Natural killer cell (primary cell): ENCODE measurements around the gene NAXD. TPM values are rescaled to one million over a fixed set of nuclear protein-coding genes. Genes with fewer than 3 reads are reported as not detected.
A peak's percentile ranks its signal among the peaks of the same experiment; 100 is the strongest.

Source experiments
- ATAC-seq, 3 donors: fragments of 150-1000 bp in 2 of 3; fragments of 200-7000 bp in 1 of 3; cut with Tn5 transposase; 1 replicate in 1 of 3; 2 replicates in 2 of 3; pipeline ENCODE4 v1.10.0; 2021; ENCODE audit warnings: mild to moderate bottlenecking in 2 of 3, moderate library complexity in 2 of 3
- DNase-seq, 2 donors: peaks; one replicate each; pipeline versions ENCODE4 v3.0.0 to v3.0.0-alpha.2; 2013 to 2021; ENCODE audit warnings: mixed read lengths in 1 of 2
- H3K27ac ChIP-seq: one replicate; pipeline ENCODE4 v1.5.1; 2013; ENCODE audit warnings: mild to moderate bottlenecking, low read length
- H3K27me3 ChIP-seq: one replicate; pipeline ENCODE4 v1.6.1; 2013; ENCODE audit warnings: low read length; ENCODE audit not compliant: control insufficient read depth, insufficient read depth
- H3K36me3 ChIP-seq: one replicate; pipeline ENCODE4 v1.6.1; 2013; ENCODE audit warnings: low read length; ENCODE audit not compliant: control insufficient read depth, insufficient read depth
- H3K4me1 ChIP-seq: one replicate; pipeline ENCODE4 v1.6.1; 2013; ENCODE audit warnings: low read length; ENCODE audit not compliant: control insufficient read depth, insufficient read depth
- H3K4me3 ChIP-seq: one replicate; pipeline ENCODE4 v1.5.1; 2013; ENCODE audit warnings: low read length
- H3K9me3 ChIP-seq: one replicate; pipeline ENCODE4 v1.6.1; 2013; ENCODE audit warnings: low read length; ENCODE audit not compliant: control insufficient read depth, insufficient read depth
- H3K27ac Mint-ChIP-seq, 2 donors: one replicate each; pipeline ENCODE4 v1.8.0; 2022; ENCODE audit warnings: mild to moderate bottlenecking in 2 of 2, mixed read lengths in 2 of 2, moderate library complexity in 1 of 2
- H3K27me3 Mint-ChIP-seq, 2 donors: one replicate each; pipeline ENCODE4 v1.8.0; 2022; ENCODE audit warnings: low read depth in 2 of 2, mixed read lengths in 2 of 2
- H3K36me3 Mint-ChIP-seq: one replicate; pipeline ENCODE4 v1.8.0; 2022; ENCODE audit warnings: mixed read lengths
- H3K4me1 Mint-ChIP-seq, 2 donors: one replicate each; pipeline ENCODE4 v1.8.0; 2022; ENCODE audit warnings: mixed read lengths in 2 of 2
- H3K4me3 Mint-ChIP-seq: one replicate; pipeline ENCODE4 v1.8.0; 2022; ENCODE audit warnings: mild to moderate bottlenecking, moderate library complexity, mixed read lengths
- H3K9me3 Mint-ChIP-seq, 2 donors: one replicate each; pipeline ENCODE4 v1.8.0; 2022; ENCODE audit warnings: mixed read lengths in 2 of 2
- WGBS: methylation state at CpG from one replicate; pipeline ENCODE4 v1.1.7; 2013; ENCODE audit warnings: missing lambda C conversion rate; ENCODE audit not compliant: insufficient coverage; 5-methylcytosine and 5-hydroxymethylcytosine counted together
- intact Hi-C: fragments of 100-400 bp; cut with micrococcal nuclease; formaldehyde crosslinking; loops from one replicate; pipeline ENCODE4 v1.14.2; 2022
- total RNA-seq, 4 donors: library from RNA; stranded (reverse); fragments of 120-200 nt in 1 of 4; gene quantifications; one replicate each; pipeline versions ENCODE4 v1.2.3 to v1.2.4, GENCODE V29; 2013 to 2022
- TF ChIP-seq, protein P1 (sequence below): fragments of 200-600 bp; IDR thresholded peaks from one replicate; pipeline ENCODE4 v1.8.0; 2022; ENCODE audit warnings: antibody characterized with exemption

The NAXD gene
- total RNA-seq, 3 donors from 2014 or later (not counting 1 experiment from before 2014, with no cell fraction given) = 6.8 to 14.0 (median 12.0) TPM

DNA sequence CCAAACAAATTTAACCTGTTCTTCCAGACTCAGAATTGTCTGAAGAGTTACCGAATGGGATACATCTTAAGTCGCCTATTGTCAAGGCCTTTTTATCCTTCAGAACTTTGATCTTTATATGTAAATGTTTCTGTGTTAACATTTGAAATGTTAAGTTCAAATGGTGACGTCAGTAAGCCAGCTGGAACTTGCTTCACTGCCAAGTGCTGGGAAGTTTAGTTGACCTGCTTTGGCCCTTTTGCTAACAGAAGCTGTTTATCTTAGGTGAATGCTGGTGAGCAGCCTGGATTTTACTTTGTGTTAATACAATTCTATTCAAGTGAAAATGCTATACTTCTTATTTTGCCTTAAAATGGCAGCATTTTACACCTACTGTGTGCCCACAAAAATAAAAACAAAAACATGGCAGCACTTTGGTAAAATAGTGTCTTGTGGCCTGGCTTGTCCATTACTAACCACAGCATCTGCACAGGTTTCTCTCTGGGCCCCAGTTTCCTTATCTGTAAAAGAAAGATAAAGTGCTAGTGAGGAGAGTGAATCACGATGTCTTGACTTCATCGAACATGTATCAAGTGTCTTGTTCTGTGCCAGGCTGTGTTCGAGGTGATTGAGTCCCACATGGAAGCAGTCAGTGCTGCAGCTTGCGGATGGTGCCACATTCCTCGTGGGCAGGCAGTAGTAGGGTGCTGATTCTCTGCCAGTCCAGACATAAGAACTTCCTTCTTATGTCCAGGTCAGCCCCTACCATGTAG, 2.2 kb downstream of the NAXD start:
- Mint-ChIP-seq H3K27ac (no peak overlapping the region), H3K36me3 (no peaks in the 10 kb centered on the region), H3K4me3 (peak overlapping the region; percentile 35), H3K4me1 (peaks cover 8 to 16% of the 10 kb centered on the region in 2 donors), H3K9me3 (peaks cover 0 to 2% of the 10 kb centered on the region in 2 donors), H3K27me3 (no peaks in the 10 kb centered on the region)
- 92% methylated on average over 7 of the region's 8 CpGs for WGBS
- no peak for ATAC-seq
- DNase-seq = no peak
- H3K4me3 ChIP-seq = no peak overlapping the region
- H3K36me3 ChIP-seq = no peaks in the 10 kb centered on the region
- H3K27ac ChIP-seq = no peak overlapping the region
- intact Hi-C loops = no loop called here
- H3K4me1 ChIP-seq = peaks cover 19% of the 10 kb centered on the region
- TF ChIP-seq, protein P1, sequence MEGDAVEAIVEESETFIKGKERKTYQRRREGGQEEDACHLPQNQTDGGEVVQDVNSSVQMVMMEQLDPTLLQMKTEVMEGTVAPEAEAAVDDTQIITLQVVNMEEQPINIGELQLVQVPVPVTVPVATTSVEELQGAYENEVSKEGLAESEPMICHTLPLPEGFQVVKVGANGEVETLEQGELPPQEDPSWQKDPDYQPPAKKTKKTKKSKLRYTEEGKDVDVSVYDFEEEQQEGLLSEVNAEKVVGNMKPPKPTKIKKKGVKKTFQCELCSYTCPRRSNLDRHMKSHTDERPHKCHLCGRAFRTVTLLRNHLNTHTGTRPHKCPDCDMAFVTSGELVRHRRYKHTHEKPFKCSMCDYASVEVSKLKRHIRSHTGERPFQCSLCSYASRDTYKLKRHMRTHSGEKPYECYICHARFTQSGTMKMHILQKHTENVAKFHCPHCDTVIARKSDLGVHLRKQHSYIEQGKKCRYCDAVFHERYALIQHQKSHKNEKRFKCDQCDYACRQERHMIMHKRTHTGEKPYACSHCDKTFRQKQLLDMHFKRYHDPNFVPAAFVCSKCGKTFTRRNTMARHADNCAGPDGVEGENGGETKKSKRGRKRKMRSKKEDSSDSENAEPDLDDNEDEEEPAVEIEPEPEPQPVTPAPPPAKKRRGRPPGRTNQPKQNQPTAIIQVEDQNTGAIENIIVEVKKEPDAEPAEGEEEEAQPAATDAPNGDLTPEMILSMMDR = no peak
- no peaks in the 10 kb centered on the region for H3K27me3 ChIP-seq
- H3K9me3 ChIP-seq = no peaks in the 10 kb centered on the region

DNA sequence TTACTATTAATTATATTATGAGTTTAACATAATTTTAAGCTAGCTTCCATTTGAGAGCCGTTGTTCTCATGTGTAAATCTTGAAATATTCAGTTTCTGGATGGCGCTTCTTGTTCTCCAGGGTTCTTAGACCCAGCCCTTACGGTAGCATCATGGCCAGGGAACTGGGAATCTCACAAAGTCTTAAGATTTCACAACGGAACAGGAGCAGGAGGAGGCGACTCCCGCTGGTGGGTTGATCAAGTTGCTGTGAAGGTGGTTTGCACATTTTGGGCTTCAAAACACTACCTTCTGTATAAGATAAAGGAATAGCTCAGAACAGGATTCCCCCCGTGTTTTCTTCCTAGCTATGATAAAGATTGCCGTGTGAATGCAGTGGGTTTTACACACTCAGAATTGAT, 2.8 kb downstream of the NAXD start:
- Histone ChIP-seq H3K36me3 (peaks cover under 1% of the 10 kb centered on the region), H3K27me3 (no peaks in the 10 kb centered on the region), H3K27ac (no peak overlapping the region), H3K4me3 (no peak overlapping the region), H3K9me3 (no peaks in the 10 kb centered on the region), H3K4me1 (peaks cover 19% of the 10 kb centered on the region)
- ATAC-seq (no peak), DNase-seq (no peak)
- 88% methylated on average over 8 of the region's 8 CpGs for WGBS
- Mint-ChIP-seq H3K9me3 (peaks cover 0 to 2% of the 10 kb centered on the region in 2 donors), H3K27ac (no peak overlapping the region), H3K27me3 (no peaks in the 10 kb centered on the region), H3K4me1 (peaks cover 8 to 16% of the 10 kb centered on the region in 2 donors), H3K4me3 (peak overlapping the region; percentile 17), H3K36me3 (no peaks in the 10 kb centered on the region)
- intact Hi-C loops = no loop called here
- TF ChIP-seq, protein P1 = no peak

DNA sequence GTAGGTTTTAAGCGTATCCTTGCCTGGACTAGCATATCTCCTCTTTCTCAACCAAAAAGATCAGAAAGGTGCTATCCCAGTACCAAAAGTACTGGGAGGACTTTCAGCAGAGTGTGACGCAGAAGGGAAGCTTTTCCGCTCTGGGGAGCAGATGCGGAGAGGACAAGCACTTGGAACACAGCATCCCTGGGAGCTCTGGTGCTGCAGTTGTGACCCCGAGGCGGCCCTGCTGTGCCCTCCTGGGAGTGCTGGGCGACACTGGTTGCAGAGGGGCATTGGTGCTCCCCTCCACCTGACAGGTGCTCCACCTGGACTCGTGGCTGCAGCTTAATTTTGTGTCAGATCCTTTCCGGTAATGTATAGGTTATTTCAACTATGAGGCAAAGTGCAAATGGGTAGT, 3.4 kb downstream of the NAXD start:
- Histone ChIP-seq H3K36me3 (peaks cover 3% of the 10 kb centered on the region), H3K4me1 (peaks cover 19% of the 10 kb centered on the region), H3K27ac (no peak overlapping the region), H3K4me3 (no peak overlapping the region), H3K9me3 (no peaks in the 10 kb centered on the region), H3K27me3 (no peaks in the 10 kb centered on the region)
- no peak for ATAC-seq
- no peak overlapping the region for H3K4me3 Mint-ChIP-seq
- TF ChIP-seq, protein P1 = no peak
- H3K27me3 Mint-ChIP-seq = no peaks in the 10 kb centered on the region
- no peaks in the 10 kb centered on the region for H3K9me3 Mint-ChIP-seq
- intact Hi-C loops = no loop called here
- H3K36me3 Mint-ChIP-seq = no peaks in the 10 kb centered on the region
- no peak for DNase-seq
- peaks cover 8 to 16% of the 10 kb centered on the region in 2 donors for H3K4me1 Mint-ChIP-seq
- H3K27ac Mint-ChIP-seq = no peak overlapping the region
- 95% methylated on average over 8 of the region's 9 CpGs for WGBS

DNA sequence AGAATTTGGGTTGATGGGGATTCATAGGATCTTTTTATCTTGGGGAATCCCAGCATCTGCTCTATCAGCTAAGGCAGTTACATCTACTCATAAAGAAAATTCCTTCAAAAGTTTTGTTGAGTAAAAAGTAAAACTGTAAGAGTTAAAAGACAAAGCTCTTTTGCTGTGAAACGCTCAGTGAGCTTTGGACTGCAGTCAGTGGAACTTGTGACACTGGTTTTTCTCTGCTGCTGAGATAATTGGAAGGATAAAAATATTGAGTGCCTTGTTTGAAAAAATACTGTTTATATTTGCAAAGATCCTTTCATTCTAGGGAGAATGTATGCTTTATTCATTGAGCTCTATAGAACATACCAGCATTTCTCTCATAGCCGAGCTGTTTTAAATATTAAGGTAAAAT, 5.3 kb downstream of the NAXD start:
- Histone ChIP-seq H3K9me3 (no peaks in the 10 kb centered on the region), H3K4me1 (peaks cover 11% of the 10 kb centered on the region), H3K4me3 (no peak overlapping the region), H3K27ac (no peak overlapping the region), H3K36me3 (peaks cover 9% of the 10 kb centered on the region), H3K27me3 (no peaks in the 10 kb centered on the region)
- Mint-ChIP-seq H3K27ac (no peak overlapping the region), H3K4me3 (no peak overlapping the region), H3K4me1 (peaks cover 8 to 11% of the 10 kb centered on the region in 2 donors), H3K36me3 (no peaks in the 10 kb centered on the region), H3K9me3 (no peaks in the 10 kb centered on the region), H3K27me3 (no peaks in the 10 kb centered on the region)
- intact Hi-C loops = no loop called here
- DNase-seq = no peak
- TF ChIP-seq, protein P1 = no peak
- WGBS = 73% methylated on average over 1 of the region's 2 CpGs
- ATAC-seq = no peak
